OCI-LY7 (cell line): ENCODE results near the gene GALNT10. TPM values are rescaled to one million over a fixed set of nuclear protein-coding genes. Genes with fewer than 3 reads are reported as not detected.

Experiments used
- BruUV-seq: library from RNA; stranded (reverse); fragments of 400-500 nt; replicated peaks from 2 replicates; lab custom pipeline; 2021; lab: Mats Ljungman, UMichigan
- CTCF ChIA-PET: fragments of 300-600 bp; sonication (Branson Sonifier 250); formaldehyde crosslinking; loops from one replicate; lab custom pipeline; 2022; ENCODE audit warnings: antibody characterized with exemption; ENCODE audit not compliant: unreplicated experiment; lab: Charles Lee
- POLR2A ChIA-PET: fragments of 300-600 bp; sonication (Branson Sonifier 250); formaldehyde crosslinking; loops from one replicate; lab custom pipeline; 2022; ENCODE audit warnings: antibody characterized with exemption; lab: Charles Lee
- DNase-seq: peaks from one replicate; pipeline ENCODE4 v3.0.0-alpha.2; 2015; ENCODE audit warnings: low spot score
- H2AFZ ChIP-seq: fragments of 200-600 bp; sonication (generic), shearing (Covaris generic); 2 replicates; pipeline ENCODE4 v1.6.1; 2014; ENCODE audit warnings: mild to moderate bottlenecking, antibody characterized with exemption, low read length, moderate library complexity
- H3K27ac ChIP-seq: fragments of 200-600 bp; sonication (generic); 2 replicates; pipeline ENCODE4 v1.5.1; 2014; ENCODE audit warnings: mixed run types, low read depth, mild to moderate bottlenecking, moderate library complexity, low read length, inconsistent platforms; ENCODE audit not compliant: poor library complexity, severe bottlenecking
- H3K36me3 ChIP-seq: fragments of 200-600 bp; sonication (generic); 2 replicates; pipeline ENCODE4 v1.6.1; 2014; ENCODE audit warnings: mild to moderate bottlenecking, antibody characterized with exemption, low read length, moderate library complexity, mixed read lengths; ENCODE audit not compliant: insufficient read depth
- H3K4me1 ChIP-seq: fragments of 200-600 bp; sonication (generic); 2 replicates; pipeline ENCODE4 v1.5.1; 2014; ENCODE audit warnings: mild to moderate bottlenecking, low read length; ENCODE audit not compliant: insufficient read depth, poor library complexity, severe bottlenecking
- H3K4me2 ChIP-seq: fragments of 200-600 bp; sonication (generic); 2 replicates; pipeline ENCODE4 v1.6.1; 2014; ENCODE audit warnings: mild to moderate bottlenecking, low read length
- H3K4me3 ChIP-seq: fragments of 200-600 bp; sonication (generic); 2 replicates; pipeline ENCODE4 v1.5.1; 2014; ENCODE audit warnings: mild to moderate bottlenecking, low read depth, low read length; ENCODE audit not compliant: poor library complexity, severe bottlenecking
- H3K79me2 ChIP-seq: fragments of 200-600 bp; sonication (generic); 2 replicates; pipeline ENCODE4 v1.6.1; 2016; ENCODE audit warnings: low read depth, mild to moderate bottlenecking, low read length, moderate library complexity, mixed read lengths; ENCODE audit not compliant: insufficient read depth
- H3K9me2 ChIP-seq: fragments of 200-600 bp; sonication (generic); 2 replicates; pipeline ENCODE4 v1.6.1; 2016; ENCODE audit warnings: mild to moderate bottlenecking, low read length, mixed read lengths; ENCODE audit not compliant: insufficient read depth
- H3K9me3 ChIP-seq: fragments of 200-600 bp; sonication (generic); 2 replicates; pipeline ENCODE4 v1.6.1; 2014; ENCODE audit warnings: mild to moderate bottlenecking, mixed run types, low read length, mixed read lengths
- H4K20me1 ChIP-seq: fragments of 200-600 bp; sonication (generic); 2 replicates; pipeline ENCODE4 v1.6.1; 2014; ENCODE audit warnings: mild to moderate bottlenecking, antibody characterized with exemption, low read length, moderate library complexity, mixed read lengths; ENCODE audit not compliant: insufficient read depth
- EZH2phosphoT487 ChIP-seq: fragments of 200-600 bp; sonication (generic); IDR thresholded peaks from 2 replicates; pipeline ENCODE4 v1.6.1; 2018; ENCODE audit warnings: low read depth, borderline replicate concordance, mild to moderate bottlenecking, mixed run types, antibody characterized with exemption, low read length, moderate library complexity, mixed read lengths
- intact Hi-C: fragments of 100-400 bp; cut with micrococcal nuclease; formaldehyde crosslinking; loops from one replicate; pipeline ENCODE4 v1.10.0; 2022; ENCODE audit not compliant: unreplicated experiment
- total RNA-seq, 2 experiments: library from RNA; depleted of rRNA in 1 of 2; stranded (reverse); fragments of >200 nt in 1 of 2; shearing (Covaris generic) in 1 of 2; gene quantifications; 2 replicates each; pipeline ENCODE4 v1.2.3, GENCODE V29; 2014 to 2022
- TF ChIP-seq, protein P1 (sequence below): fragments of 200-600 bp; sonication (generic); conservative IDR thresholded peaks from 2 replicates; pipeline ENCODE4 v1.5.1; 2014; ENCODE audit warnings: mild to moderate bottlenecking, antibody characterized with exemption, low read length, moderate library complexity, mixed read lengths

GALNT10 gene
- total RNA-seq, 2 experiments from 2014 or later = 7.3 to 20.6 TPM

DNA sequence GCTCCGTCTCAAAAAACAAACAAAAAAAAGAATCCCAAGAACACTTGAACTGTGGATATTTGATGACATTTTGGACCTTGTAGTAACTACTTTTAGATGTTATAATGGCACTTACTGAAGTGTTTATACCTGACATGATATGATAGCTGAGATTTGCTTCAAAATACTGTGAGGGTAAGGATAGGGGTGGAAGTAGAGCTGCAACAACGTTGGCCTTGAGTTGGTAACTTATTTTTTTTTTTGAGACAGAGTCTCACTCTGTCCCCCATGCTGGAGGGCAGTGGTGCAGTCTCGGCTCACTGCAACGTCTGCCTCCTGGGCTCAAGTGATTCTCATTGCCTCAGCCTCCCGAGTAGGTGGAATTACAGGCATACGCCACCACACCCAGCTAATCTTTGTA is 224.6 kb downstream of the GALNT10 start:
- H3K27ac ChIP-seq = no peak overlapping the region
- peaks cover 7% of the 10 kb centered on the region for H3K4me1 ChIP-seq
- no peak overlapping the region for H3K4me2 ChIP-seq
- ChIA-PET POLR2A (interaction anchor here (0.5 to 0.8 kb wide), 5 partner anchors 12 to 423 kb away, joined by 3 read pairs; no protein-coding TSS in a partner anchor), CTCF (interaction anchor here (0.6 kb wide), 1 partner anchor 73 kb away, joined by 3 read pairs; no protein-coding TSS in a partner anchor)
- no peak overlapping the region for H3K4me3 ChIP-seq
- no peak overlapping the region for H2AFZ ChIP-seq
- no peak for TF ChIP-seq EZH2phosphoT487
- TF ChIP-seq, protein P1, sequence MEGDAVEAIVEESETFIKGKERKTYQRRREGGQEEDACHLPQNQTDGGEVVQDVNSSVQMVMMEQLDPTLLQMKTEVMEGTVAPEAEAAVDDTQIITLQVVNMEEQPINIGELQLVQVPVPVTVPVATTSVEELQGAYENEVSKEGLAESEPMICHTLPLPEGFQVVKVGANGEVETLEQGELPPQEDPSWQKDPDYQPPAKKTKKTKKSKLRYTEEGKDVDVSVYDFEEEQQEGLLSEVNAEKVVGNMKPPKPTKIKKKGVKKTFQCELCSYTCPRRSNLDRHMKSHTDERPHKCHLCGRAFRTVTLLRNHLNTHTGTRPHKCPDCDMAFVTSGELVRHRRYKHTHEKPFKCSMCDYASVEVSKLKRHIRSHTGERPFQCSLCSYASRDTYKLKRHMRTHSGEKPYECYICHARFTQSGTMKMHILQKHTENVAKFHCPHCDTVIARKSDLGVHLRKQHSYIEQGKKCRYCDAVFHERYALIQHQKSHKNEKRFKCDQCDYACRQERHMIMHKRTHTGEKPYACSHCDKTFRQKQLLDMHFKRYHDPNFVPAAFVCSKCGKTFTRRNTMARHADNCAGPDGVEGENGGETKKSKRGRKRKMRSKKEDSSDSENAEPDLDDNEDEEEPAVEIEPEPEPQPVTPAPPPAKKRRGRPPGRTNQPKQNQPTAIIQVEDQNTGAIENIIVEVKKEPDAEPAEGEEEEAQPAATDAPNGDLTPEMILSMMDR = no peak
- BruUV-seq = no TSS peak
- DNase-seq = no peak
- H3K9me2 ChIP-seq = no peaks in the 10 kb centered on the region
- intact Hi-C loops = no loop called here
- no peaks in the 10 kb centered on the region for H3K9me3 ChIP-seq
- H3K36me3 ChIP-seq = no peaks in the 10 kb centered on the region
- no peaks in the 10 kb centered on the region for H4K20me1 ChIP-seq
- H3K79me2 ChIP-seq = no peaks in the 10 kb centered on the region

DNA sequence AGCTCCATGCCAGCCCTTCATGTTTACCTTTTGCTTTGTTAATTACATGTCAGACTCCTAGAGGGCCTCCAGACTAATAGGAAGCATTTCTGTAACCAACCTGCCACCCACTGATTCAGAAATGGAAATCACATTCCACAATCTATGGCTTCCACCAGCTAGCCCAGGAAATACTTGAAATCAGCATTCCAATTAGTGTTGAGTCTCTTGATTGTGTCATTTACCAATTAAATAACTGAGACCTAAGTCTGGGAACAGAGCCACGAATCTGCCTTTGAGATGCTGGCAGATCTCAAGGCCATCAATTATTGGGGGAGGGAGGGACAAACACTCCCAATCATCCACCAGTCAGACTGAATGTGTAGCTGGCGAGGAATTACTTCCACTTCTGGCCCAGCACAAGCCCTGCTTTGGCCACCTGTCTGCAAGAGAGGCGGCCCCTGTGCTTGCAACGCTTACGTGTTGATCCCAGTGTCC is 227.8 kb downstream of the GALNT10 start:
- POLR2A ChIA-PET = interaction anchor here (0.7 kb wide), 1 partner anchor 443 kb away, joined by 3 read pairs; no protein-coding TSS in a partner anchor
- no TSS peak for BruUV-seq
- H4K20me1 ChIP-seq = no peaks in the 10 kb centered on the region
- H3K9me3 ChIP-seq = peaks cover 7% of the 10 kb centered on the region; the same call in 1 of the 2 replicates
- H3K27ac ChIP-seq = no peak overlapping the region
- no peaks in the 10 kb centered on the region for H3K79me2 ChIP-seq
- no peak overlapping the region for H3K4me3 ChIP-seq
- H3K36me3 ChIP-seq = no peaks in the 10 kb centered on the region
- intact Hi-C loops = no loop called here
- H3K4me1 ChIP-seq = peaks cover 7% of the 10 kb centered on the region
- no peaks in the 10 kb centered on the region for H3K9me2 ChIP-seq
- no peak overlapping the region for H3K4me2 ChIP-seq
- CTCF ChIA-PET = no interaction called here
- DNase-seq = no peak
- H2AFZ ChIP-seq = no peak overlapping the region
- no peak for TF ChIP-seq EZH2phosphoT487
- TF ChIP-seq, protein P1 = no peak

DNA sequence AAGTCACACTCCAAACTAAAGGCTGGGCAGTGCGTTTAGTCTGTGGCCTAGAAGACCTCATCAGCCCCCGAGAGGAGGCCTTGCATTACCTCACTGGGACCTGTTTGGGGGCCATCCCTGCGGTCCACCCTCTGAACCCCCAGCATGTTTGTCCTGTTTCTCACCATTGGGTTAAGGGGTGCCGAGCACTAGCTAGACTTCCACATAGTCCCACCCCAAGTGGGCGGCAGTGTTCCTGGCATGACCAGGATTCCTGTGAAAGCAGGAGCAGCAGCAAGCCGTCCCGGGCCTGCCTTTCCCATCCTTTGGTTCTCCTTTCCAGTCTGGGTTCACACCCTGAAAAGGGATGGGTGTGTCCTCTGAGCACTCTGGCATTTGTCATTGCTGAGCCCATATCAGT is 228.7 kb downstream of the GALNT10 start:
- Histone ChIP-seq H3K4me1 (peaks cover 7% of the 10 kb centered on the region), H3K9me3 (peaks cover 13% of the 10 kb centered on the region; the same call in 1 of the 2 replicates), H3K9me2 (no peaks in the 10 kb centered on the region), H3K79me2 (no peaks in the 10 kb centered on the region), H2AFZ (no peak overlapping the region), H4K20me1 (no peaks in the 10 kb centered on the region), H3K4me3 (no peak overlapping the region), H3K36me3 (no peaks in the 10 kb centered on the region), H3K4me2 (no peak overlapping the region), H3K27ac (no peak overlapping the region)
- POLR2A ChIA-PET = no interaction called here
- CTCF ChIA-PET = no interaction called here
- intact Hi-C loops = no loop called here
- no peak for TF ChIP-seq EZH2phosphoT487
- TF ChIP-seq, protein P1 = no peak
- DNase-seq = no peak
- BruUV-seq = no TSS peak
